Measurements from ENCODE around the gene PFKFB4. TPM values are rescaled to one million over a fixed set of nuclear protein-coding genes. Genes with fewer than 3 reads are reported as not detected.

Gene PFKFB4
- total RNA-seq, 1 donor from 2014 or later = 40.3 TPM

- peak; percentile 48 for DNase-seq
- Mint-ChIP-seq H3K27me3 (ENCODE audit: unreplicated experiment) (peaks cover 16% of the 10 kb centered on the region), H3K36me3 (ENCODE audit: unreplicated experiment) (peaks cover 5% of the 10 kb centered on the region), H3K27ac (ENCODE audit: unreplicated experiment) (no peak overlapping the region), H3K9me3 (ENCODE audit: unreplicated experiment) (peaks cover 10% of the 10 kb centered on the region), H3K4me3 (ENCODE audit: unreplicated experiment) (no peak overlapping the region), H3K4me1 (ENCODE audit: low read depth, unreplicated experiment) (peaks cover 12% of the 10 kb centered on the region)
- TF ChIP-seq, protein P1, sequence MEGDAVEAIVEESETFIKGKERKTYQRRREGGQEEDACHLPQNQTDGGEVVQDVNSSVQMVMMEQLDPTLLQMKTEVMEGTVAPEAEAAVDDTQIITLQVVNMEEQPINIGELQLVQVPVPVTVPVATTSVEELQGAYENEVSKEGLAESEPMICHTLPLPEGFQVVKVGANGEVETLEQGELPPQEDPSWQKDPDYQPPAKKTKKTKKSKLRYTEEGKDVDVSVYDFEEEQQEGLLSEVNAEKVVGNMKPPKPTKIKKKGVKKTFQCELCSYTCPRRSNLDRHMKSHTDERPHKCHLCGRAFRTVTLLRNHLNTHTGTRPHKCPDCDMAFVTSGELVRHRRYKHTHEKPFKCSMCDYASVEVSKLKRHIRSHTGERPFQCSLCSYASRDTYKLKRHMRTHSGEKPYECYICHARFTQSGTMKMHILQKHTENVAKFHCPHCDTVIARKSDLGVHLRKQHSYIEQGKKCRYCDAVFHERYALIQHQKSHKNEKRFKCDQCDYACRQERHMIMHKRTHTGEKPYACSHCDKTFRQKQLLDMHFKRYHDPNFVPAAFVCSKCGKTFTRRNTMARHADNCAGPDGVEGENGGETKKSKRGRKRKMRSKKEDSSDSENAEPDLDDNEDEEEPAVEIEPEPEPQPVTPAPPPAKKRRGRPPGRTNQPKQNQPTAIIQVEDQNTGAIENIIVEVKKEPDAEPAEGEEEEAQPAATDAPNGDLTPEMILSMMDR (IDR thresholded peaks at IDR 0.05; ENCODE audit: partially characterized antibody, unreplicated experiment) = no peak
Measured at GRCh38 chr3:48595526-48596121, 39.0 kb upstream of the PFKFB4 start.

- TF ChIP-seq, protein P1 (IDR thresholded peaks at IDR 0.05; ENCODE audit: partially characterized antibody, unreplicated experiment) = no peak
Measured at GRCh38 chr3:48595075-48595525, 38.5 kb upstream of the PFKFB4 start, which contains the start of gene COL7A1. Gene COL7A1, minus strand, starts transcription at chr3:48595329. Its CDS starts 170 bp downstream, at chr3:48595159.

DNA sequence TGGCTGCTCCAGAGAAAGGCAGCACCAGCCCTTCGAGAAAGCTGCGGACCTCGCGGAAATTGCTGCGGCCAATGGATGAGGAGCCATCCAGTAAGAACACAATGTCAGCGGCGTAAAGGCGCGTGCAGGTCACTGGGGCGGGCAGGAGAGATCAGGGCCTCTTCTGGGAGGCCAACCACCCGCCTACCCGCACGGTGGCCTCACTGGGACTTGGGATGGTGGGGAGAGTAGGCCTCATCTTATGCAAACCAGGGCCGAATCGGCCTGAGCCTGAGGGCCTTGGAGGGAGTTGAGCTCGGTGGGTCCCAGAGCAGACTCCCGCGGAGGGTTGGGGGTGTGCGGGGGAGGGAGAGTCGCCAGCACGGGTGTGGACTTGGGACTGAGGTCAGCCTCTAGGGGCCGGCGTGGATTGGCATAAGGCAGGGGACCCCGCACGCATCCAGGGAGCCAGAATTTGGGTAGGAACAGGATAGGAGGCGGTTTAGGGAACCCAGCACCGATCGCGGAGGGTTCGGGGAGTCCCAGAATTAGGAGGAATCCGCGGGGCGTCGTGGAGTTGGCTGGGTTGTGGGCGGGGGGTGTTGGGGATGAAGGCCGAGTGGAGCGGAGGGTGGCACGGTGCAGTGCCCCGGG is 37.9 kb upstream of the PFKFB4 start:
- peaks cover 12% of the 10 kb centered on the region for H3K4me1 Mint-ChIP-seq (ENCODE audit: low read depth, unreplicated experiment)
- H3K27me3 Mint-ChIP-seq (ENCODE audit: unreplicated experiment) = peaks cover 16% of the 10 kb centered on the region
- no peak overlapping the region for H3K4me3 Mint-ChIP-seq (ENCODE audit: unreplicated experiment)
- peaks cover 5% of the 10 kb centered on the region for H3K36me3 Mint-ChIP-seq (ENCODE audit: unreplicated experiment)
- peak; percentile 24 for DNase-seq
- H3K27ac Mint-ChIP-seq (ENCODE audit: unreplicated experiment) = no peak overlapping the region
- TF ChIP-seq, protein P1 (IDR thresholded peaks at IDR 0.05; ENCODE audit: partially characterized antibody, unreplicated experiment) = no peak
- H3K9me3 Mint-ChIP-seq (ENCODE audit: unreplicated experiment) = peaks cover 13% of the 10 kb centered on the region

More at GRCh38 chr3:48595075-48595525, 38.5 kb upstream of the PFKFB4 start, which contains the start of gene COL7A1:
- H3K36me3 Mint-ChIP-seq (ENCODE audit: unreplicated experiment) = peaks cover 5% of the 10 kb centered on the region
- H3K27me3 Mint-ChIP-seq (ENCODE audit: unreplicated experiment) = peaks cover 16% of the 10 kb centered on the region
- peaks cover 12% of the 10 kb centered on the region for H3K4me1 Mint-ChIP-seq (ENCODE audit: low read depth, unreplicated experiment)
- no peak within 1 kb of the TSS for H3K27ac Mint-ChIP-seq (ENCODE audit: unreplicated experiment)
- peaks cover 10% of the 10 kb centered on the region for H3K9me3 Mint-ChIP-seq (ENCODE audit: unreplicated experiment)
- no peak for DNase-seq
- H3K4me3 Mint-ChIP-seq (ENCODE audit: unreplicated experiment) = no peak within 1 kb of the TSS

- Mint-ChIP-seq H3K9me3 (ENCODE audit: unreplicated experiment) (peaks cover 12% of the 10 kb centered on the region), H3K27ac (ENCODE audit: unreplicated experiment) (no peak overlapping the region), H3K36me3 (ENCODE audit: unreplicated experiment) (peaks cover 5% of the 10 kb centered on the region), H3K27me3 (ENCODE audit: unreplicated experiment) (peaks cover 18% of the 10 kb centered on the region), H3K4me3 (ENCODE audit: unreplicated experiment) (no peak overlapping the region), H3K4me1 (ENCODE audit: low read depth, unreplicated experiment) (peaks cover 12% of the 10 kb centered on the region)
- TF ChIP-seq, protein P1 (IDR thresholded peaks at IDR 0.05; ENCODE audit: partially characterized antibody, unreplicated experiment) = no peak
- no peak for DNase-seq
Measured at GRCh38 chr3:48593337-48593736, 36.7 kb upstream of the PFKFB4 start.
